HCT116 (cell line): ENCODE measurements around the gene CCDC69. TPM values are rescaled to one million over a fixed set of nuclear protein-coding genes. Genes with fewer than 3 reads are reported as not detected.

Experiments used
- ATAC-seq: fragments of 200-7000 bp; cut with Tn5 transposase; 2 replicates; pipeline ENCODE4 v1.9.1; 2020; ENCODE audit warnings: mild to moderate bottlenecking, moderate library complexity
- BruUV-seq: library from RNA; stranded (reverse); fragments of 400-500 nt; replicated peaks from 2 replicates; lab custom pipeline; 2021; lab: Mats Ljungman, UMichigan
- CTCF ChIA-PET: fragments of 300-600 bp; sonication (Branson Sonifier 250); formaldehyde crosslinking; loops from one replicate; lab custom pipeline; 2021; ENCODE audit warnings: antibody characterized with exemption; lab: Charles Lee
- POLR2A ChIA-PET: fragments of 300-600, 350-600 bp; sonication (Branson Sonifier 250); formaldehyde crosslinking; loops from one replicate; lab custom pipeline; 2021; ENCODE audit warnings: antibody characterized with exemption; lab: Charles Lee
- RAD21 ChIA-PET, 2 experiments: fragments of 300-600 bp; sonication (Branson Sonifier 250); formaldehyde crosslinking; loops; one replicate each; lab custom pipeline; 2023; ENCODE audit warnings: low total read pairs in 2 of 2; ENCODE audit not compliant: uncharacterized antibody in 2 of 2, unreplicated experiment in 2 of 2, low non-redundant PET in 1 of 2; lab: Charles Lee
- DNase-seq: peaks from one replicate; pipeline ENCODE4 v3.0.0-alpha.2; 2010; ENCODE audit warnings: low read depth, low spot score
- H2AFZ ChIP-seq: fragments of 200-600 bp; shearing (Covaris generic), sonication (generic); 2 replicates; pipeline ENCODE4 v1.6.1; 2017; ENCODE audit warnings: low read depth, mixed run types, mixed read lengths, antibody characterized with exemption, low read length; ENCODE audit not compliant: poor library complexity, severe bottlenecking
- H3K27ac ChIP-seq: 2 replicates; pipeline ENCODE4 v1.5.1; 2012; ENCODE audit warnings: low read depth, low read length
- H3K27me3 ChIP-seq: fragments of 200-600 bp; sonication (generic); 2 replicates; pipeline ENCODE4 v1.6.1; 2016; ENCODE audit warnings: mixed run types, low read length, mixed read lengths; ENCODE audit not compliant: insufficient read depth
- H3K36me3 ChIP-seq, 2 experiments: fragments of 200-500 bp in 1 of 2; fragments of 200-600 bp in 1 of 2; sonication (Bioruptor generic) in 1 of 2; sonication (generic) in 1 of 2; 2 replicates each; pipeline versions ENCODE4 v1.5.1 to v1.6.1; 2014 to 2016; ENCODE audit warnings: low read length in 2 of 2, inconsistent platforms in 1 of 2, mixed read lengths in 1 of 2, mixed run types in 1 of 2; ENCODE audit not compliant: insufficient read depth in 2 of 2, control insufficient read depth in 1 of 2
- H3K4me1 ChIP-seq, 2 experiments: fragments of 200-600 bp in 1 of 2; sonication (generic) in 1 of 2; 2 replicates each; pipeline versions ENCODE4 v1.5.1 to v1.6.1; 2012 to 2017; ENCODE audit warnings: low read length in 2 of 2, inconsistent platforms in 1 of 2, mild to moderate bottlenecking in 1 of 2, mixed read lengths in 1 of 2, mixed run types in 1 of 2, moderate library complexity in 1 of 2; ENCODE audit not compliant: insufficient read depth in 2 of 2, control insufficient read depth in 1 of 2
- H3K4me2 ChIP-seq: fragments of 200-600 bp; sonication (generic); 2 replicates; pipeline ENCODE4 v1.6.1; 2017; ENCODE audit warnings: mixed run types, low read length, mixed read lengths
- H3K4me3 ChIP-seq, 2 experiments: fragments of 200-600 bp in 1 of 2; sonication (generic) in 1 of 2; replicated peaks in 1 of 2; 2 replicates each; pipeline ENCODE4 v1.5.1; 2011 to 2016; ENCODE audit warnings: low read length in 2 of 2, control low read depth in 1 of 2, low read depth in 1 of 2, mild to moderate bottlenecking in 1 of 2, mixed read lengths in 1 of 2, mixed run types in 1 of 2
- H3K79me2 ChIP-seq: fragments of 200-600 bp; sonication (generic); 2 replicates; pipeline ENCODE4 v1.6.1; 2017; ENCODE audit warnings: mild to moderate bottlenecking, mixed run types, low read length, moderate library complexity, mixed read lengths; ENCODE audit not compliant: insufficient read depth
- H3K9ac ChIP-seq: fragments of 200-600 bp; sonication (generic); 2 replicates; pipeline ENCODE4 v1.6.1; 2016; ENCODE audit warnings: low read length, mixed read lengths
- H3K9me2 ChIP-seq: fragments of 200-600 bp; sonication (generic), shearing (Covaris generic); 2 replicates; pipeline ENCODE4 v1.6.1; 2017; ENCODE audit warnings: mixed run types, mild to moderate bottlenecking, moderate library complexity; ENCODE audit not compliant: insufficient read depth
- H3K9me3 ChIP-seq, 2 experiments: fragments of 200-500 bp in 1 of 2; fragments of 200-600 bp in 1 of 2; sonication (Bioruptor generic) in 1 of 2; sonication (generic) in 1 of 2; 2 replicates each; pipeline ENCODE4 v1.6.1; 2014 to 2017; ENCODE audit warnings: low read length in 2 of 2, mixed read lengths in 2 of 2, inconsistent platforms in 1 of 2, low read depth in 1 of 2, mild to moderate bottlenecking in 1 of 2, mixed run types in 1 of 2, moderate library complexity in 1 of 2; ENCODE audit not compliant: control insufficient read depth in 1 of 2, insufficient read depth in 1 of 2
- H4K20me1 ChIP-seq: fragments of 200-600 bp; sonication (generic), shearing (Covaris generic); 2 replicates; pipeline ENCODE4 v1.6.1; 2017; ENCODE audit warnings: mixed run types, mild to moderate bottlenecking, moderate library complexity; ENCODE audit not compliant: insufficient read depth
- CBX3 ChIP-seq: IDR thresholded peaks from 2 replicates; pipeline ENCODE4 v1.6.1; 2012; ENCODE audit warnings: low read depth
- CEBPB ChIP-seq: IDR thresholded peaks from 2 replicates; pipeline ENCODE4 v1.6.1; 2012; ENCODE audit warnings: low read depth
- CTCF ChIP-seq, 3 experiments: fragments of 200-600 bp in 1 of 3; sonication (generic) in 1 of 3; IDR thresholded peaks in 2 of 3; conservative IDR thresholded peaks in 1 of 3; 2 replicates each; pipeline ENCODE4 v1.5.1; 2012 to 2017; ENCODE audit warnings: low read depth in 2 of 3, low read length in 2 of 3, antibody characterized with exemption in 1 of 3, borderline replicate concordance in 1 of 3, control low read depth in 1 of 3, mild to moderate bottlenecking in 1 of 3, mixed read lengths in 1 of 3, mixed run types in 1 of 3, moderate library complexity in 1 of 3; ENCODE audit not compliant: insufficient read depth in 1 of 3
- ELF1 ChIP-seq: IDR thresholded peaks from 2 replicates; pipeline ENCODE4 v1.6.1; 2012; ENCODE audit warnings: low read depth, borderline replicate concordance
- EZH2phosphoT487 ChIP-seq: fragments of 200-600 bp; IDR thresholded peaks from 2 replicates; pipeline ENCODE4 v1.6.1; 2018; ENCODE audit warnings: antibody characterized with exemption, borderline replicate concordance
- FOSL1 ChIP-seq: IDR thresholded peaks from 2 replicates; pipeline ENCODE4 v1.6.1; 2012; ENCODE audit warnings: low read depth
- JUND ChIP-seq: IDR thresholded peaks from 2 replicates; pipeline ENCODE4 v1.6.1; 2012
- POLR2A ChIP-seq: IDR thresholded peaks from 2 replicates; pipeline ENCODE4 v1.7.0; 2011; ENCODE audit warnings: borderline replicate concordance; ENCODE audit not compliant: insufficient read depth, insufficient read length; ENCODE audit errors: extremely low read depth
- POLR2AphosphoS5 ChIP-seq: IDR thresholded peaks from 2 replicates; pipeline ENCODE4 v1.6.1; 2011; ENCODE audit warnings: mild to moderate bottlenecking, low read depth, low read length, moderate library complexity
- RAD21 ChIP-seq: IDR thresholded peaks from 2 replicates; pipeline ENCODE4 v1.6.1; 2012; ENCODE audit warnings: low read depth, mild to moderate bottlenecking
- SP1 ChIP-seq: IDR thresholded peaks from 2 replicates; pipeline ENCODE4 v1.6.1; 2012; ENCODE audit warnings: low read depth
- SRF ChIP-seq: IDR thresholded peaks from 2 replicates; pipeline ENCODE4 v1.6.1; 2012; ENCODE audit warnings: low read depth
- ZFX ChIP-seq: fragments of 450-650 bp; IDR thresholded peaks from 2 replicates; pipeline ENCODE4 v1.6.1; 2017
- intact Hi-C: fragments of 100-400 bp; cut with micrococcal nuclease; formaldehyde crosslinking; loops from 2 replicates; pipeline ENCODE4 v1.10.0; 2022
- total RNA-seq: library from RNA; stranded (reverse); gene quantifications from one replicate; pipeline ENCODE4 v1.2.1, GENCODE V29; 2021; ENCODE audit not compliant: unreplicated experiment
- TF ChIP-seq, protein P1 (sequence below): IDR thresholded peaks from 2 replicates; pipeline ENCODE4 v1.6.1; 2012
- TF ChIP-seq, protein P2 (sequence below): IDR thresholded peaks from 2 replicates; pipeline ENCODE4 v1.6.1; 2012; ENCODE audit warnings: low read depth
- TF ChIP-seq, protein P3 (sequence below): IDR thresholded peaks from 2 replicates; pipeline ENCODE4 v1.6.1; 2012

Gene CCDC69
- total RNA-seq, 1 experiment from 2014 or later, result 4.3 TPM

- Histone ChIP-seq H3K27ac (no peak overlapping the region), H2AFZ (no peak overlapping the region), H3K9ac (no peak overlapping the region), H3K27me3 (no peaks in the 10 kb centered on the region), H3K9me2 (no peaks in the 10 kb centered on the region), H3K4me2 (no peak overlapping the region), H3K9me3 (no peaks in the 10 kb centered on the region), H4K20me1 (no peaks in the 10 kb centered on the region), H3K79me2 (no peaks in the 10 kb centered on the region), H3K4me1 (peaks cover 3 to 42% of the 10 kb centered on the region in 2 experiments; a peak in 3 of 4 replicates), H3K36me3 (no peaks in the 10 kb centered on the region), H3K4me3 (no peak overlapping the region)
- DNase-seq (no peak), ATAC-seq (no peak)
- ChIA-PET RAD21 (no interaction called here), POLR2A (no interaction called here), CTCF (no interaction called here)
- intact Hi-C loops, result loop anchor here (10.0 kb wide), 1 partner anchor 490 kb away; no protein-coding TSS in a partner anchor
- TF ChIP-seq EZH2phosphoT487, result no peak
- TF ChIP-seq JUND, result no peak
- TF ChIP-seq ELF1, result no peak
- TF ChIP-seq SP1, result no peak
- TF ChIP-seq, protein P1, sequence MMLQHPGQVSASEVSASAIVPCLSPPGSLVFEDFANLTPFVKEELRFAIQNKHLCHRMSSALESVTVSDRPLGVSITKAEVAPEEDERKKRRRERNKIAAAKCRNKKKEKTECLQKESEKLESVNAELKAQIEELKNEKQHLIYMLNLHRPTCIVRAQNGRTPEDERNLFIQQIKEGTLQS, result no peak
- no peak for TF ChIP-seq POLR2AphosphoS5
- TF ChIP-seq CTCF (IDR thresholded peaks at IDR 0.05 in 2 of 3, conservative IDR thresholded peaks at IDR 0.05 in 1 of 3; ENCODE audit: borderline replicate concordance in 1 of 3, insufficient read depth in 1 of 3, low read depth in 2 of 3, low read length in 2 of 3), result no peak
- TF ChIP-seq CEBPB, result no peak
- TF ChIP-seq POLR2A, result no peak
- TF ChIP-seq SRF, result no peak
- TF ChIP-seq ZFX, result no peak
- TF ChIP-seq RAD21, result no peak
- no peak for TF ChIP-seq FOSL1
- TF ChIP-seq, protein P2, sequence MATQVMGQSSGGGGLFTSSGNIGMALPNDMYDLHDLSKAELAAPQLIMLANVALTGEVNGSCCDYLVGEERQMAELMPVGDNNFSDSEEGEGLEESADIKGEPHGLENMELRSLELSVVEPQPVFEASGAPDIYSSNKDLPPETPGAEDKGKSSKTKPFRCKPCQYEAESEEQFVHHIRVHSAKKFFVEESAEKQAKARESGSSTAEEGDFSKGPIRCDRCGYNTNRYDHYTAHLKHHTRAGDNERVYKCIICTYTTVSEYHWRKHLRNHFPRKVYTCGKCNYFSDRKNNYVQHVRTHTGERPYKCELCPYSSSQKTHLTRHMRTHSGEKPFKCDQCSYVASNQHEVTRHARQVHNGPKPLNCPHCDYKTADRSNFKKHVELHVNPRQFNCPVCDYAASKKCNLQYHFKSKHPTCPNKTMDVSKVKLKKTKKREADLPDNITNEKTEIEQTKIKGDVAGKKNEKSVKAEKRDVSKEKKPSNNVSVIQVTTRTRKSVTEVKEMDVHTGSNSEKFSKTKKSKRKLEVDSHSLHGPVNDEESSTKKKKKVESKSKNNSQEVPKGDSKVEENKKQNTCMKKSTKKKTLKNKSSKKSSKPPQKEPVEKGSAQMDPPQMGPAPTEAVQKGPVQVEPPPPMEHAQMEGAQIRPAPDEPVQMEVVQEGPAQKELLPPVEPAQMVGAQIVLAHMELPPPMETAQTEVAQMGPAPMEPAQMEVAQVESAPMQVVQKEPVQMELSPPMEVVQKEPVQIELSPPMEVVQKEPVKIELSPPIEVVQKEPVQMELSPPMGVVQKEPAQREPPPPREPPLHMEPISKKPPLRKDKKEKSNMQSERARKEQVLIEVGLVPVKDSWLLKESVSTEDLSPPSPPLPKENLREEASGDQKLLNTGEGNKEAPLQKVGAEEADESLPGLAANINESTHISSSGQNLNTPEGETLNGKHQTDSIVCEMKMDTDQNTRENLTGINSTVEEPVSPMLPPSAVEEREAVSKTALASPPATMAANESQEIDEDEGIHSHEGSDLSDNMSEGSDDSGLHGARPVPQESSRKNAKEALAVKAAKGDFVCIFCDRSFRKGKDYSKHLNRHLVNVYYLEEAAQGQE, result no peak
- TF ChIP-seq, protein P3, sequence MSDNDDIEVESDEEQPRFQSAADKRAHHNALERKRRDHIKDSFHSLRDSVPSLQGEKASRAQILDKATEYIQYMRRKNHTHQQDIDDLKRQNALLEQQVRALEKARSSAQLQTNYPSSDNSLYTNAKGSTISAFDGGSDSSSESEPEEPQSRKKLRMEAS, result no peak
- TF ChIP-seq CBX3, result no peak
- BruUV-seq, result no TSS peak
Observed at GRCh38 chr5:151254556-151254955, 30.7 kb upstream of the CCDC69 start.
